OCI-LY7 (cell line): Measurements from ENCODE around the gene ABL2. TPM values are rescaled to one million over a fixed set of nuclear protein-coding genes. Genes with fewer than 3 reads are reported as not detected.

ENCODE experiments used
- BruUV-seq: library from RNA; stranded (reverse); fragments of 400-500 nt; replicated peaks from 2 replicates; lab custom pipeline; 2021; lab: Mats Ljungman, UMichigan
- CTCF ChIA-PET: fragments of 300-600 bp; sonication (Branson Sonifier 250); formaldehyde crosslinking; loops from one replicate; lab custom pipeline; 2022; ENCODE audit warnings: antibody characterized with exemption; ENCODE audit not compliant: unreplicated experiment; lab: Charles Lee
- POLR2A ChIA-PET: fragments of 300-600 bp; sonication (Branson Sonifier 250); formaldehyde crosslinking; loops from one replicate; lab custom pipeline; 2022; ENCODE audit warnings: antibody characterized with exemption; lab: Charles Lee
- DNase-seq: peaks from one replicate; pipeline ENCODE4 v3.0.0-alpha.2; 2015; ENCODE audit warnings: low spot score
- H2AFZ ChIP-seq: fragments of 200-600 bp; sonication (generic), shearing (Covaris generic); 2 replicates; pipeline ENCODE4 v1.6.1; 2014; ENCODE audit warnings: mild to moderate bottlenecking, antibody characterized with exemption, low read length, moderate library complexity
- H3K27ac ChIP-seq: fragments of 200-600 bp; sonication (generic); 2 replicates; pipeline ENCODE4 v1.5.1; 2014; ENCODE audit warnings: mixed run types, low read depth, mild to moderate bottlenecking, moderate library complexity, low read length, inconsistent platforms; ENCODE audit not compliant: poor library complexity, severe bottlenecking
- H3K36me3 ChIP-seq: fragments of 200-600 bp; sonication (generic); 2 replicates; pipeline ENCODE4 v1.6.1; 2014; ENCODE audit warnings: mild to moderate bottlenecking, antibody characterized with exemption, low read length, moderate library complexity, mixed read lengths; ENCODE audit not compliant: insufficient read depth
- H3K4me1 ChIP-seq: fragments of 200-600 bp; sonication (generic); 2 replicates; pipeline ENCODE4 v1.5.1; 2014; ENCODE audit warnings: mild to moderate bottlenecking, low read length; ENCODE audit not compliant: insufficient read depth, poor library complexity, severe bottlenecking
- H3K4me2 ChIP-seq: fragments of 200-600 bp; sonication (generic); 2 replicates; pipeline ENCODE4 v1.6.1; 2014; ENCODE audit warnings: mild to moderate bottlenecking, low read length
- H3K4me3 ChIP-seq: fragments of 200-600 bp; sonication (generic); 2 replicates; pipeline ENCODE4 v1.5.1; 2014; ENCODE audit warnings: mild to moderate bottlenecking, low read depth, low read length; ENCODE audit not compliant: poor library complexity, severe bottlenecking
- H3K79me2 ChIP-seq: fragments of 200-600 bp; sonication (generic); 2 replicates; pipeline ENCODE4 v1.6.1; 2016; ENCODE audit warnings: low read depth, mild to moderate bottlenecking, low read length, moderate library complexity, mixed read lengths; ENCODE audit not compliant: insufficient read depth
- H3K9me2 ChIP-seq: fragments of 200-600 bp; sonication (generic); 2 replicates; pipeline ENCODE4 v1.6.1; 2016; ENCODE audit warnings: mild to moderate bottlenecking, low read length, mixed read lengths; ENCODE audit not compliant: insufficient read depth
- H3K9me3 ChIP-seq: fragments of 200-600 bp; sonication (generic); 2 replicates; pipeline ENCODE4 v1.6.1; 2014; ENCODE audit warnings: mild to moderate bottlenecking, mixed run types, low read length, mixed read lengths
- H4K20me1 ChIP-seq: fragments of 200-600 bp; sonication (generic); 2 replicates; pipeline ENCODE4 v1.6.1; 2014; ENCODE audit warnings: mild to moderate bottlenecking, antibody characterized with exemption, low read length, moderate library complexity, mixed read lengths; ENCODE audit not compliant: insufficient read depth
- EZH2phosphoT487 ChIP-seq: fragments of 200-600 bp; sonication (generic); IDR thresholded peaks from 2 replicates; pipeline ENCODE4 v1.6.1; 2018; ENCODE audit warnings: low read depth, borderline replicate concordance, mild to moderate bottlenecking, mixed run types, antibody characterized with exemption, low read length, moderate library complexity, mixed read lengths
- intact Hi-C: fragments of 100-400 bp; cut with micrococcal nuclease; formaldehyde crosslinking; loops from one replicate; pipeline ENCODE4 v1.10.0; 2022; ENCODE audit not compliant: unreplicated experiment
- total RNA-seq, 2 experiments: library from RNA; depleted of rRNA in 1 of 2; stranded (reverse); fragments of >200 nt in 1 of 2; shearing (Covaris generic) in 1 of 2; gene quantifications; 2 replicates each; pipeline ENCODE4 v1.2.3, GENCODE V29; 2014 to 2022
- TF ChIP-seq, protein P1 (sequence below): fragments of 200-600 bp; sonication (generic); conservative IDR thresholded peaks from 2 replicates; pipeline ENCODE4 v1.5.1; 2014; ENCODE audit warnings: mild to moderate bottlenecking, antibody characterized with exemption, low read length, moderate library complexity, mixed read lengths

The ABL2 gene
- total RNA-seq, 2 experiments from 2014 or later: 7.3 to 14.9 TPM

DNA sequence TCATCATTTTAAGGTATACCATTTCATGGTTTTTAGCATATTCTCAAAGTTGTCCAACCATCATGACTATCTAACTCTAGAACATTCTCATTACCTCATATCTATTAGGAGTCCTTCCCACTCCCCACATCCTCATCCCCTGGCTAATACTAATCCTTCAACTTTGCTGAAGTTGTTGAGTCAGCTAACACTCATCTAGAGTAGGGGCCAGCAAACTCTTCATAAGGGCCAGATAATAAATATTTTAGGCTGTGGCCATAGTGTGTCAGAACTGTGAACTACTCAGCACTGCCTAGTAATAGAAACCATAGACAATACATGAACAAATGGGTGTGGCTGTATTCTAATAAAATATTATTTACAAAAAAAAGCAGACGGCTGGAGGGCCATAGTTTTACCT, 104.6 kb downstream of the ABL2 start:
- Histone ChIP-seq H4K20me1 (no peaks in the 10 kb centered on the region), H3K4me3 (no peak overlapping the region), H3K27ac (no peak overlapping the region), H3K36me3 (peaks cover 18% of the 10 kb centered on the region), H3K4me1 (peaks cover 14% of the 10 kb centered on the region), H2AFZ (no peak overlapping the region), H3K9me2 (no peaks in the 10 kb centered on the region), H3K79me2 (no peaks in the 10 kb centered on the region), H3K9me3 (no peaks in the 10 kb centered on the region), H3K4me2 (no peak overlapping the region)
- POLR2A ChIA-PET: no interaction called here
- intact Hi-C loops: loop anchor here (10.0 kb wide), 1 partner anchor 380 kb away; no protein-coding TSS in a partner anchor
- no TSS peak for BruUV-seq
- CTCF ChIA-PET: no interaction called here
- TF ChIP-seq, protein P1, sequence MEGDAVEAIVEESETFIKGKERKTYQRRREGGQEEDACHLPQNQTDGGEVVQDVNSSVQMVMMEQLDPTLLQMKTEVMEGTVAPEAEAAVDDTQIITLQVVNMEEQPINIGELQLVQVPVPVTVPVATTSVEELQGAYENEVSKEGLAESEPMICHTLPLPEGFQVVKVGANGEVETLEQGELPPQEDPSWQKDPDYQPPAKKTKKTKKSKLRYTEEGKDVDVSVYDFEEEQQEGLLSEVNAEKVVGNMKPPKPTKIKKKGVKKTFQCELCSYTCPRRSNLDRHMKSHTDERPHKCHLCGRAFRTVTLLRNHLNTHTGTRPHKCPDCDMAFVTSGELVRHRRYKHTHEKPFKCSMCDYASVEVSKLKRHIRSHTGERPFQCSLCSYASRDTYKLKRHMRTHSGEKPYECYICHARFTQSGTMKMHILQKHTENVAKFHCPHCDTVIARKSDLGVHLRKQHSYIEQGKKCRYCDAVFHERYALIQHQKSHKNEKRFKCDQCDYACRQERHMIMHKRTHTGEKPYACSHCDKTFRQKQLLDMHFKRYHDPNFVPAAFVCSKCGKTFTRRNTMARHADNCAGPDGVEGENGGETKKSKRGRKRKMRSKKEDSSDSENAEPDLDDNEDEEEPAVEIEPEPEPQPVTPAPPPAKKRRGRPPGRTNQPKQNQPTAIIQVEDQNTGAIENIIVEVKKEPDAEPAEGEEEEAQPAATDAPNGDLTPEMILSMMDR: no peak
- TF ChIP-seq EZH2phosphoT487: no peak
- DNase-seq: no peak

DNA sequence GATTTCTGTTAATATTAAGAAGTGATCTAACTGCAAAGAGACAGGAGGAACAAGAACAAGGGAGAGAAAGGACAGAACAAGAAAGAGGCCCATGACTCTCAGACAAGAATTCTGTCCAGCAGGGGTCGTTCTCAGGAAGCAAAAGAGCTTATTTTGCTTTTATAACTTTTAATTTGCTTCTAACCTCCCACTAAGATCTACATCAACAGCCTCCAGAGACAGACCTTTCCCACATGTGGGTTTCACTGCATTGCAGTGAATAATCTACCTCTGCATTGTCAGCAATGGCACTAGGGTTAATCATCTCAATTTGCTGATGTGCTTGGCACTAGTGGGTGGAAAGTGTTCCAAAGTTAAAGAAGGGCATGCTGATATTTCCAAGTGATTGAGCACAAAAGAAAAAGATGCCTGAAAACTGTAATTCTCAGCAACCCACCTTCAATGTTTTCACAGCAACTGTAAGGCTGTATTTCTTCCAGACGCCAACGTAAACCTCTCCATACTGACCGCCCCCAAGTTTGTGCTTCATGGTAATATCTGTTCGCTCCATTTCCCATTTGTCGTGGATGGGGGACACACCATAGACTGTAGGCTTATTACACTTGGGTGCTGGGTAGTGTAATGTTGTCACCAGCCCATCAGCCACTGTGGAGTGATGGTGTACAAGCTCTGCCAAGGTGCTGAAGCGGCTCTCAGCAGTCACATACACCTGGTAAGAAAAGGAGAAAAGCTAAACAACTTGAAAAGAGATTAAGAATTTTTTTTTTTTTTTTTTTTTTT, 108.1 kb downstream of the ABL2 start:
- Histone ChIP-seq H3K9me2 (no peaks in the 10 kb centered on the region), H3K9me3 (no peaks in the 10 kb centered on the region), H3K27ac (no peak overlapping the region), H2AFZ (no peak overlapping the region), H3K36me3 (peaks cover 40% of the 10 kb centered on the region), H3K79me2 (no peaks in the 10 kb centered on the region), H3K4me3 (no peak overlapping the region), H3K4me2 (no peak overlapping the region), H3K4me1 (no peaks in the 10 kb centered on the region), H4K20me1 (no peaks in the 10 kb centered on the region)
- BruUV-seq: no TSS peak
- ChIA-PET POLR2A (interaction anchor here (0.6 to 1.0 kb wide), 2 partner anchors 9 to 54 kb away, joined by 3 read pairs; no protein-coding TSS in a partner anchor), CTCF (interaction anchor here (0.5 to 0.6 kb wide), 2 partner anchors 64 to 444 kb away, joined by 3 read pairs; no protein-coding TSS in a partner anchor)
- intact Hi-C loops: loop anchor here (1.0 to 10.0 kb wide), 3 partner anchors 171 to 383 kb away; no protein-coding TSS in a partner anchor
- TF ChIP-seq, protein P1: peak; percentile 88
- TF ChIP-seq EZH2phosphoT487: no peak
- peak; percentile 63 for DNase-seq
